ENCODE data around the gene DPPA5.
"Not testable (repeated sequence)": the region's sequence is repeated elsewhere in the genome, so short reads cannot be mapped to it uniquely, and the experiment has no call there.

The DPPA5 gene

GRCh38 chr6:73353636-73354593 is at the start of gene DPPA5:
Gene DPPA5 (minus strand): TSS chr6:73354276. CDS start chr6:73354225, 51 bp downstream.
- DNase-seq = no peak

- no peak for DNase-seq
These were observed 46.6 kb upstream of the DPPA5 start for GRCh38 chr6:73400656-73401055.

- DNase-seq = no peak
These were observed 41.8 kb upstream of the DPPA5 start for GRCh38 chr6:73395875-73396274.

- DNase-seq = no peak
These were observed 40.7 kb upstream of the DPPA5 start, which contains the start of gene DDX43 for GRCh38 chr6:73394577-73395354. Gene DDX43 (plus strand): TSS chr6:73394828. CDS start chr6:73394906, 78 bp downstream.

GRCh38 chr6:73393278-73393677 is 39.2 kb upstream of the DPPA5 start:
- DNase-seq = no peak

GRCh38 chr6:73392188-73392587 is 38.1 kb upstream of the DPPA5 start:
- not testable (repeated sequence) for DNase-seq

- no peak for DNase-seq
These were observed 37.6 kb upstream of the DPPA5 start for GRCh38 chr6:73391675-73392074.

GRCh38 chr6:73389854-73390253 is 35.8 kb upstream of the DPPA5 start:
- no peak for DNase-seq

- DNase-seq = peak; percentile 75
These were observed 34.9 kb upstream of the DPPA5 start for GRCh38 chr6:73388800-73389512.

GRCh38 chr6:73388433-73388799 is 34.3 kb upstream of the DPPA5 start:
- no peak for DNase-seq

- no peak for DNase-seq
These were observed 28.5 kb upstream of the DPPA5 start for GRCh38 chr6:73382462-73383113.

GRCh38 chr6:73381531-73381930 is 27.5 kb upstream of the DPPA5 start:
- not testable (repeated sequence) for DNase-seq

- DNase-seq = no peak
These were observed 23.1 kb upstream of the DPPA5 start for GRCh38 chr6:73377225-73377624.

- no peak for DNase-seq
These were observed 21.1 kb upstream of the DPPA5 start for GRCh38 chr6:73375216-73375615.

GRCh38 chr6:73372516-73372915 is 18.4 kb upstream of the DPPA5 start:
- DNase-seq = no peak

GRCh38 chr6:73371984-73372383 is 17.9 kb upstream of the DPPA5 start:
- DNase-seq = no peak

GRCh38 chr6:73369563-73369962 is 15.5 kb upstream of the DPPA5 start, which contains the start of gene OOEP:
Gene OOEP (minus strand): TSS chr6:73369897. CDS start chr6:73369792, 105 bp downstream.
- no peak for DNase-seq

GRCh38 chr6:73369157-73369556 is 15.1 kb upstream of the DPPA5 start:
- no peak for DNase-seq

GRCh38 chr6:73368675-73369074 is 14.6 kb upstream of the DPPA5 start:
- no peak for DNase-seq

- no peak for DNase-seq
These were observed 13.8 kb upstream of the DPPA5 start for GRCh38 chr6:73367761-73368355.

- no peak for DNase-seq
These were observed 10.5 kb upstream of the DPPA5 start for GRCh38 chr6:73364549-73364948.

GRCh38 chr6:73364121-73364520 is 10.0 kb upstream of the DPPA5 start:
- DNase-seq = no peak

Measured in activated CD8-positive, alpha-beta memory T cell treated with anti-CD3 and anti-CD28 coated beads for 24 hours (primary cell).